PC-9 (cell line): ENCODE data around the gene BCAR3. TPM values are rescaled to one million over a fixed set of nuclear protein-coding genes. Genes with fewer than 3 reads are reported as not detected.
"Not testable (repeated sequence)": the region's sequence is repeated elsewhere in the genome, so short reads cannot be mapped to it uniquely, and the experiment has no call there.

Experiments used
- BruUV-seq: library from RNA; stranded (reverse); fragments of 400-500 nt; replicated peaks from 2 replicates; lab custom pipeline; 2021; lab: Mats Ljungman, UMichigan
- CTCF ChIA-PET: fragments of 300-600 bp; sonication (Branson Sonifier 250); formaldehyde crosslinking; loops from one replicate; lab custom pipeline; 2022; ENCODE audit warnings: antibody characterized with exemption; lab: Charles Lee
- POLR2A ChIA-PET: fragments of 300-600 bp; sonication (Branson Sonifier 250); formaldehyde crosslinking; loops from one replicate; lab custom pipeline; 2022; ENCODE audit warnings: antibody characterized with exemption; ENCODE audit not compliant: unreplicated experiment; lab: Charles Lee
- DNase-seq, 2 experiments: peaks; one replicate each; pipeline versions ENCODE4 v3.0.0 to v3.0.0-alpha.2; 2015 to 2022; ENCODE audit warnings: mixed read lengths in 1 of 2
- H2AFZ ChIP-seq: fragments of 200-600 bp; sonication (generic); 2 replicates; pipeline ENCODE4 v1.8.1; 2017; ENCODE audit warnings: antibody characterized with exemption
- H3F3A ChIP-seq: fragments of 200-600 bp; sonication (generic); 2 replicates; pipeline ENCODE4 v1.8.1; 2017; ENCODE audit warnings: antibody characterized with exemption, mild to moderate bottlenecking, low read depth; ENCODE audit not compliant: insufficient read depth
- H3K27ac ChIP-seq: fragments of 200-600 bp; sonication (generic); 2 replicates; pipeline ENCODE4 v1.6.1; 2016; ENCODE audit warnings: mixed run types
- H3K27me3 ChIP-seq: fragments of 200-600 bp; sonication (generic); 2 replicates; pipeline ENCODE4 v1.6.1; 2016; ENCODE audit warnings: low read depth, mixed run types; ENCODE audit not compliant: insufficient read depth
- H3K36me3 ChIP-seq: fragments of 200-600 bp; sonication (generic); 2 replicates; pipeline ENCODE4 v1.6.1; 2016; ENCODE audit warnings: low read depth, mixed run types
- H3K4me1 ChIP-seq: fragments of 200-600 bp; sonication (generic); replicated peaks from 2 replicates; pipeline ENCODE4 v1.6.1; 2016; ENCODE audit warnings: mixed run types; ENCODE audit not compliant: insufficient read depth
- H3K4me2 ChIP-seq: fragments of 200-600 bp; sonication (generic); 2 replicates; pipeline ENCODE4 v1.6.1; 2017; ENCODE audit warnings: mixed run types
- H3K4me3 ChIP-seq: fragments of 200-600 bp; sonication (generic); 2 replicates; pipeline ENCODE4 v1.6.1; 2016; ENCODE audit warnings: mixed run types
- H3K79me2 ChIP-seq: fragments of 200-600 bp; sonication (generic); 2 replicates; pipeline ENCODE4 v1.6.1; 2017; ENCODE audit warnings: low read depth, mixed run types
- H3K9me2 ChIP-seq: fragments of 200-600 bp; sonication (generic); 2 replicates; pipeline ENCODE4 v1.8.1; 2017; ENCODE audit warnings: mild to moderate bottlenecking; ENCODE audit not compliant: insufficient read depth
- H3K9me3 ChIP-seq: fragments of 200-600 bp; sonication (generic); 2 replicates; pipeline ENCODE4 v1.8.1; 2016; ENCODE audit warnings: low read depth; ENCODE audit not compliant: insufficient read depth
- H4K20me1 ChIP-seq: fragments of 200-600 bp; sonication (generic); 2 replicates; pipeline ENCODE4 v1.8.1; 2017; ENCODE audit not compliant: insufficient read depth
- CTCF ChIP-seq: fragments of 200-600 bp; sonication (generic); conservative IDR thresholded peaks from 2 replicates; pipeline ENCODE4 v1.6.1; 2017; ENCODE audit warnings: mixed run types, antibody characterized with exemption, mild to moderate bottlenecking, moderate library complexity
- EZH2 ChIP-seq: fragments of 200-600 bp; sonication (generic); IDR thresholded peaks from 2 replicates; pipeline ENCODE4 v1.8.0; 2017; ENCODE audit warnings: antibody characterized with exemption, low read depth
- intact Hi-C: fragments of 100-400 bp; cut with micrococcal nuclease; formaldehyde crosslinking; loops from one replicate; pipeline ENCODE4 v1.10.0; 2022; ENCODE audit not compliant: unreplicated experiment
- total RNA-seq: library from RNA; stranded (reverse); gene quantifications from 2 replicates; pipeline ENCODE4 v1.2.3, GENCODE V29; 2021

BCAR3 gene
- total RNA-seq, 1 experiment from 2014 or later: 70.0 TPM

GRCh38 chr1:93662481-93663207 is 19.0 kb downstream of the BCAR3 start:
- Histone ChIP-seq H3K4me1 (peaks cover 81% of the 10 kb centered on the region), H3K27ac (peak overlapping the region; percentile 86), H3K4me3 (peak overlapping the region; percentile 1; the same call in 1 of the 2 replicates), H3K9me2 (no peaks in the 10 kb centered on the region), H3F3A (peaks cover 95% of the 10 kb centered on the region), H3K4me2 (peak overlapping the region; percentile 65), H4K20me1 (peaks cover 65% of the 10 kb centered on the region), H3K27me3 (no peaks in the 10 kb centered on the region), H3K79me2 (peaks cover 100% of the 10 kb centered on the region), H3K36me3 (peaks cover 82% of the 10 kb centered on the region), H3K9me3 (no peaks in the 10 kb centered on the region), H2AFZ (no peak overlapping the region)
- intact Hi-C loops: loop anchor here (1.0 kb wide), 1 partner anchor 18 kb away; no protein-coding TSS in a partner anchor
- ChIA-PET CTCF (interaction anchor here (0.7 to 1.3 kb wide), 3 partner anchors 22 to 38 kb away, joined by 3 to 6 read pairs (median 4); no protein-coding TSS in a partner anchor), POLR2A (interaction anchor here (0.6 to 1.0 kb wide), 8 partner anchors 9 to 70 kb away, joined by 3 to 10 read pairs (median 4); no protein-coding TSS in a partner anchor)
- BruUV-seq: TSS peak; percentile 87
- peak in 1 of 2 experiments; percentile 61 for DNase-seq
- TF ChIP-seq CTCF: no peak
- no peak for TF ChIP-seq EZH2

GRCh38 chr1:93661829-93662474 is 19.7 kb downstream of the BCAR3 start:
- intact Hi-C loops: loop anchor here (1.0 kb wide), 1 partner anchor 18 kb away; no protein-coding TSS in a partner anchor
- TSS peak; percentile 4 for BruUV-seq
- Histone ChIP-seq H3K9me2 (no peaks in the 10 kb centered on the region), H3K79me2 (peaks cover 100% of the 10 kb centered on the region), H4K20me1 (peaks cover 65% of the 10 kb centered on the region), H3K4me3 (peak overlapping the region; percentile 1; the same call in 1 of the 2 replicates), H3K27ac (peak overlapping the region; percentile 86), H3K9me3 (no peaks in the 10 kb centered on the region), H3K27me3 (no peaks in the 10 kb centered on the region), H2AFZ (no peak overlapping the region), H3F3A (peaks cover 95% of the 10 kb centered on the region), H3K36me3 (peaks cover 82% of the 10 kb centered on the region), H3K4me1 (peaks cover 74% of the 10 kb centered on the region), H3K4me2 (peak overlapping the region; percentile 65)
- POLR2A ChIA-PET: interaction anchor here (0.6 to 1.0 kb wide), 7 partner anchors 10 to 152 kb away, joined by 3 to 10 read pairs (median 3); no protein-coding TSS in a partner anchor
- TF ChIP-seq EZH2: no peak
- no peak for TF ChIP-seq CTCF
- CTCF ChIA-PET: interaction anchor here (0.7 to 1.3 kb wide), 3 partner anchors 10 to 35 kb away, joined by 3 to 6 read pairs (median 4); no protein-coding TSS in a partner anchor
- peak; percentile 60 to 83 for DNase-seq

- peak overlapping the region; percentile 65; the same call in 1 of the 2 replicates for H3K4me2 ChIP-seq
- peak overlapping the region; percentile 86 for H3K27ac ChIP-seq
- H3K9me2 ChIP-seq, H2AFZ ChIP-seq, H3K9me3 ChIP-seq, intact Hi-C loops, DNase-seq, BruUV-seq, H3K27me3 ChIP-seq, H3K4me3 ChIP-seq: not testable (repeated sequence)
- H3K79me2 ChIP-seq: peaks cover 100% of the 10 kb centered on the region
- CTCF ChIA-PET: interaction anchor here (0.8 kb wide), 1 partner anchor 11 kb away, joined by 3 read pairs; no protein-coding TSS in a partner anchor
- H3K4me1 ChIP-seq: peaks cover 68% of the 10 kb centered on the region
- peaks cover 81% of the 10 kb centered on the region for H3K36me3 ChIP-seq
- POLR2A ChIA-PET: interaction anchor here (1.0 kb wide), 1 partner anchor 10 kb away, joined by 7 read pairs; no protein-coding TSS in a partner anchor
- peaks cover 65% of the 10 kb centered on the region for H4K20me1 ChIP-seq
- peaks cover 95% of the 10 kb centered on the region for H3F3A ChIP-seq
These were observed 20.3 kb downstream of the BCAR3 start for GRCh38 chr1:93661341-93661740.
